ENCODE data around the gene TAOK3. TPM values are rescaled to one million over a fixed set of nuclear protein-coding genes. Genes with fewer than 3 reads are reported as not detected.

TAOK3 gene
- total and polyA plus RNA-seq, 10 of the 15 experiments (the other 5 are each of a cell fraction or from before 2014, with no cell fraction given), result 41.3 to 131 (median 57.8) TPM

DNA sequence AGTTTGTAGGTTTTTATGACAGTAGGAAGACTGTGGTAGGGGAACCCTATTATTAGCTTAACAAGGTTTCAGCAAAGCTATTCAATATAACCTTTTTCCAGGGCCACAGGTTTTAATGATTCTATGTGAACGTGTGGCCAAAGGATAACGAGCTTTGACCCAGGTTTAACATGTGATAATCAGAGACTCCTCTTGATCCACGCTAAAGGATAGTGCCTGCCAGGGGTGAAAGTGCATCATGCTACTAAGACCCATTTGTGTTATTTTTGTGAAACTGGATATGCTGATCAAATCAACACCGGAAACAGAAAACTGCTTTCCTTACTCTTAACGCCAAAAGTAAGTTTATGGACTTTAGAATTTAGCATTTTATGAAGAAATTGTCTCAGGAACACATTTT is 909 bp upstream of the TAOK3 start:
- Histone ChIP-seq H3K9me3 (replicated peaks; ENCODE audit: control insufficient read depth, insufficient read depth, low read length) (no peaks in the 10 kb centered on the region), H3K9ac (ENCODE audit: control insufficient read depth, insufficient read depth, low read length) (peak overlapping the region; percentile 74), H3K27ac (ENCODE audit: control insufficient read depth, insufficient read depth) (peak overlapping the region; percentile 76), H2AFZ (ENCODE audit: control insufficient read depth, low read depth, low read length) (peak overlapping the region; percentile 39), H4K20me1 (ENCODE audit: control insufficient read depth, insufficient read depth) (no peaks in the 10 kb centered on the region), H3K27me3 (replicated peaks in 1 of 2; ENCODE audit: control insufficient read depth in 2 of 2, insufficient read depth in 2 of 2, low read length in 1 of 2) (no peaks in the 10 kb centered on the region), H3K4me2 (ENCODE audit: control insufficient read depth, insufficient read depth) (peak overlapping the region; percentile 85), H3K4me1 (ENCODE audit: control insufficient read depth, insufficient read depth, low read length) (peaks cover 3% of the 10 kb centered on the region; the same call in 1 of the 2 replicates), H3K79me2 (ENCODE audit: control insufficient read depth, insufficient read depth, low read length) (peaks cover 51% of the 10 kb centered on the region), H3K36me3 (ENCODE audit: control insufficient read depth in 2 of 2, insufficient read depth in 2 of 2, low read length in 1 of 2) (no peaks in the 10 kb centered on the region), H3K4me3 (peak overlapping the region; percentile 72)
- WGBS (ENCODE audit: insufficient coverage, insufficient replicate concordance, low lambda C conversion rate, missing lambda C conversion rate), result 87% methylated on average over 5 of the region's 5 CpGs
- TF ChIP-seq, protein P1, sequence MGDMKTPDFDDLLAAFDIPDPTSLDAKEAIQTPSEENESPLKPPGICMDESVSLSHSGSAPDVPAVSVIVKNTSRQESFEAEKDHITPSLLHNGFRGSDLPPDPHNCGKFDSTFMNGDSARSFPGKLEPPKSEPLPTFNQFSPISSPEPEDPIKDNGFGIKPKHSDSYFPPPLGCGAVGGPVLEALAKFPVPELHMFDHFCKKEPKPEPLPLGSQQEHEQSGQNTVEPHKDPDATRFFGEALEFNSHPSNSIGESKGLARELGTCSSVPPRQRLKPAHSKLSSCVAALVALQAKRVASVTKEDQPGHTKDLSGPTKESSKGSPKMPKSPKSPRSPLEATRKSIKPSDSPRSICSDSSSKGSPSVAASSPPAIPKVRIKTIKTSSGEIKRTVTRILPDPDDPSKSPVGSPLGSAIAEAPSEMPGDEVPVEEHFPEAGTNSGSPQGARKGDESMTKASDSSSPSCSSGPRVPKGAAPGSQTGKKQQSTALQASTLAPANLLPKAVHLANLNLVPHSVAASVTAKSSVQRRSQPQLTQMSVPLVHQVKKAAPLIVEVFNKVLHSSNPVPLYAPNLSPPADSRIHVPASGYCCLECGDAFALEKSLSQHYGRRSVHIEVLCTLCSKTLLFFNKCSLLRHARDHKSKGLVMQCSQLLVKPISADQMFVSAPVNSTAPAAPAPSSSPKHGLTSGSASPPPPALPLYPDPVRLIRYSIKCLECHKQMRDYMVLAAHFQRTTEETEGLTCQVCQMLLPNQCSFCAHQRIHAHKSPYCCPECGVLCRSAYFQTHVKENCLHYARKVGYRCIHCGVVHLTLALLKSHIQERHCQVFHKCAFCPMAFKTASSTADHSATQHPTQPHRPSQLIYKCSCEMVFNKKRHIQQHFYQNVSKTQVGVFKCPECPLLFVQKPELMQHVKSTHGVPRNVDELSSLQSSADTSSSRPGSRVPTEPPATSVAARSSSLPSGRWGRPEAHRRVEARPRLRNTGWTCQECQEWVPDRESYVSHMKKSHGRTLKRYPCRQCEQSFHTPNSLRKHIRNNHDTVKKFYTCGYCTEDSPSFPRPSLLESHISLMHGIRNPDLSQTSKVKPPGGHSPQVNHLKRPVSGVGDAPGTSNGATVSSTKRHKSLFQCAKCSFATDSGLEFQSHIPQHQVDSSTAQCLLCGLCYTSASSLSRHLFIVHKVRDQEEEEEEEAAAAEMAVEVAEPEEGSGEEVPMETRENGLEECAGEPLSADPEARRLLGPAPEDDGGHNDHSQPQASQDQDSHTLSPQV (IDR thresholded peaks at IDR 0.05), result no peak
- TF ChIP-seq, protein P2, sequence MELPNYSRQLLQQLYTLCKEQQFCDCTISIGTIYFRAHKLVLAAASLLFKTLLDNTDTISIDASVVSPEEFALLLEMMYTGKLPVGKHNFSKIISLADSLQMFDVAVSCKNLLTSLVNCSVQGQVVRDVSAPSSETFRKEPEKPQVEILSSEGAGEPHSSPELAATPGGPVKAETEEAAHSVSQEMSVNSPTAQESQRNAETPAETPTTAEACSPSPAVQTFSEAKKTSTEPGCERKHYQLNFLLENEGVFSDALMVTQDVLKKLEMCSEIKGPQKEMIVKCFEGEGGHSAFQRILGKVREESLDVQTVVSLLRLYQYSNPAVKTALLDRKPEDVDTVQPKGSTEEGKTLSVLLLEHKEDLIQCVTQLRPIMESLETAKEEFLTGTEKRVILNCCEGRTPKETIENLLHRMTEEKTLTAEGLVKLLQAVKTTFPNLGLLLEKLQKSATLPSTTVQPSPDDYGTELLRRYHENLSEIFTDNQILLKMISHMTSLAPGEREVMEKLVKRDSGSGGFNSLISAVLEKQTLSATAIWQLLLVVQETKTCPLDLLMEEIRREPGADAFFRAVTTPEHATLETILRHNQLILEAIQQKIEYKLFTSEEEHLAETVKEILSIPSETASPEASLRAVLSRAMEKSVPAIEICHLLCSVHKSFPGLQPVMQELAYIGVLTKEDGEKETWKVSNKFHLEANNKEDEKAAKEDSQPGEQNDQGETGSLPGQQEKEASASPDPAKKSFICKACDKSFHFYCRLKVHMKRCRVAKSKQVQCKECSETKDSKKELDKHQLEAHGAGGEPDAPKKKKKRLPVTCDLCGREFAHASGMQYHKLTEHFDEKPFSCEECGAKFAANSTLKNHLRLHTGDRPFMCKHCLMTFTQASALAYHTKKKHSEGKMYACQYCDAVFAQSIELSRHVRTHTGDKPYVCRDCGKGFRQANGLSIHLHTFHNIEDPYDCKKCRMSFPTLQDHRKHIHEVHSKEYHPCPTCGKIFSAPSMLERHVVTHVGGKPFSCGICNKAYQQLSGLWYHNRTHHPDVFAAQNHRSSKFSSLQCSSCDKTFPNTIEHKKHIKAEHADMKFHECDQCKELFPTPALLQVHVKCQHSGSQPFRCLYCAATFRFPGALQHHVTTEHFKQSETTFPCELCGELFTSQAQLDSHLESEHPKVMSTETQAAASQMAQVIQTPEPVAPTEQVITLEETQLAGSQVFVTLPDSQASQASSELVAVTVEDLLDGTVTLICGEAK (IDR thresholded peaks at IDR 0.05; ENCODE audit: borderline replicate concordance), result 0 out of 2 replicates have a peak, but pooled peaks have one; percentile 8
- ATAC-seq, result no peak
- ChIA-PET CTCF (interaction anchor here (0.6 to 6.3 kb wide), 16 partner anchors 16 to 524 kb away, joined by 3 to 277 read pairs (median 5); no protein-coding TSS in a partner anchor), SMC1A (ENCODE audit: uncharacterized antibody, unreplicated experiment) (interaction anchor here (0.7 to 6.7 kb wide), 21 partner anchors 17 to 253 kb away, joined by 3 to 185 read pairs (median 6); no protein-coding TSS in a partner anchor), RAD21 (ENCODE audit: unreplicated experiment) (interaction anchor here (0.6 to 6.6 kb wide), 16 partner anchors 15 to 254 kb away, joined by 3 to 166 read pairs (median 5); partner anchors contain the start of gene PEBP1), POLR2A (interaction anchor here (0.5 to 2.8 kb wide), 16 partner anchors 15 to 575 kb away, joined by 3 to 20 read pairs (median 4); partner anchors contain the start of gene PEBP1)
- DNase-seq (ENCODE audit: low read depth, low spot score), result no peak
- intact Hi-C loops (cut with micrococcal nuclease; ENCODE audit: unreplicated experiment), result loop anchor here (2.0 kb wide), 1 partner anchor 67 kb away; no protein-coding TSS in a partner anchor
- BruUV-seq (replicated peaks), result no TSS peak
- FAIRE-seq, result no peak
- in situ Hi-C loops (cut with MboI), result loop anchor here (5.0 kb wide), 1 partner anchor 191 kb away; no protein-coding TSS in a partner anchor
